CD4-positive, alpha-beta T cell treated with Interleukin-6 for 4 hours (primary cell): ENCODE results near the gene FARP1.

Experiments
- DNase-seq: peaks from one replicate; pipeline ENCODE4 v3.0.0-alpha.2; 2020; ENCODE audit warnings: mixed read lengths

FARP1 gene

GRCh38 chr13:98291658-98292057 is 148.8 kb downstream of the FARP1 start:
- DNase-seq, result no peak

GRCh38 chr13:98293103-98293502 is 150.2 kb downstream of the FARP1 start:
- DNase-seq, result no peak

GRCh38 chr13:98293570-98294142 is 150.8 kb downstream of the FARP1 start:
- DNase-seq, result no peak

GRCh38 chr13:98295371-98295770 is 152.5 kb downstream of the FARP1 start:
- no peak for DNase-seq

GRCh38 chr13:98297051-98297450 is 154.2 kb downstream of the FARP1 start:
- no peak for DNase-seq

GRCh38 chr13:98297745-98298144 is 154.9 kb downstream of the FARP1 start:
- no peak for DNase-seq

- no peak for DNase-seq
Observed at GRCh38 chr13:98298599-98298998, 155.7 kb downstream of the FARP1 start.

- no peak for DNase-seq
Observed at GRCh38 chr13:98299235-98299965, 156.5 kb downstream of the FARP1 start.

- no peak for DNase-seq
Observed at GRCh38 chr13:98299966-98300350, 157.1 kb downstream of the FARP1 start.

GRCh38 chr13:98300956-98301641 is 158.2 kb downstream of the FARP1 start:
- DNase-seq, result no peak

- DNase-seq, result no peak
Observed at GRCh38 chr13:98301721-98302120, 158.8 kb downstream of the FARP1 start.

- no peak for DNase-seq
Observed at GRCh38 chr13:98303858-98304257, 161.0 kb downstream of the FARP1 start.

- DNase-seq, result no peak
Observed at GRCh38 chr13:98305670-98306069, 162.8 kb downstream of the FARP1 start.

- DNase-seq, result no peak
Observed at GRCh38 chr13:98307463-98308085, 164.7 kb downstream of the FARP1 start.

- no peak for DNase-seq
Observed at GRCh38 chr13:98308086-98308911, 165.4 kb downstream of the FARP1 start.

GRCh38 chr13:98309569-98310335 is 166.9 kb downstream of the FARP1 start:
- DNase-seq, result no peak

GRCh38 chr13:98310485-98311199 is 167.7 kb downstream of the FARP1 start:
- no peak for DNase-seq

GRCh38 chr13:98311200-98311548 is 168.3 kb downstream of the FARP1 start:
- no peak for DNase-seq

GRCh38 chr13:98312606-98313005 is 169.7 kb downstream of the FARP1 start:
- DNase-seq, result no peak

GRCh38 chr13:98313023-98313921 is 170.4 kb downstream of the FARP1 start:
- DNase-seq, result no peak
